ENCODE data around the gene TES. TPM values are rescaled to one million over a fixed set of nuclear protein-coding genes. Genes with fewer than 3 reads are reported as not detected.

TES gene
- total RNA-seq, 1 experiment from 2014 or later, result 28.2 TPM

GRCh38 chr7:116198748-116199410 lies 11.5 kb upstream of the TES start:
- Histone ChIP-seq H3K56ac (ENCODE audit: insufficient read length, low read depth, low read length) (no peak overlapping the region), H3K23ac (ENCODE audit: insufficient read length, low read depth, low read length) (no peak overlapping the region), H3K9ac (ENCODE audit: extremely low read depth, insufficient read length, low read length) (no peak overlapping the region), H3K4me2 (ENCODE audit: insufficient read depth, insufficient read length, low read length) (no peak overlapping the region), H3K27me3 (ENCODE audit: insufficient read depth, low read length) (no peaks in the 10 kb centered on the region), H3K23me2 (ENCODE audit: insufficient read length, low read depth, low read length, poor library complexity, severe bottlenecking) (no peaks in the 10 kb centered on the region), H2BK120ac (ENCODE audit: low read depth, low read length, poor library complexity, severe bottlenecking) (no peak overlapping the region), H2BK12ac (ENCODE audit: insufficient read length, low read depth, low read length) (no peak overlapping the region), H4K8ac (replicated peaks; ENCODE audit: insufficient read length, low read depth, low read length) (no peak overlapping the region), H3K4ac (ENCODE audit: low read depth, low read length) (no peak overlapping the region), H4K5ac (ENCODE audit: insufficient read length, low read depth, low read length) (no peak overlapping the region), H2BK20ac (ENCODE audit: low read depth, low read length, poor library complexity, severe bottlenecking) (no peak overlapping the region), H3K27ac (ENCODE audit: insufficient read length, low read depth, low read length) (no peak overlapping the region), H3K14ac (ENCODE audit: insufficient read depth, low read length) (no peak overlapping the region), H3K4me1 (ENCODE audit: insufficient read depth, low read length) (no peaks in the 10 kb centered on the region), H3K79me2 (ENCODE audit: insufficient read depth, low read length) (no peaks in the 10 kb centered on the region), H4K91ac (ENCODE audit: insufficient read length, low read depth, low read length) (no peak overlapping the region), H3K9me3 (ENCODE audit: control insufficient read depth, low read depth, low read length) (no peaks in the 10 kb centered on the region), H4K20me1 (ENCODE audit: control insufficient read depth, insufficient read depth, insufficient read length) (no peaks in the 10 kb centered on the region), H2BK5ac (ENCODE audit: insufficient read length, low read length) (no peak overlapping the region), H3K79me1 (ENCODE audit: insufficient read depth, low read depth, low read length, poor library complexity, severe bottlenecking) (no peaks in the 10 kb centered on the region), H2AK5ac (ENCODE audit: insufficient read length, low read length) (no peak overlapping the region), H3K18ac (ENCODE audit: insufficient read length, low read depth, low read length) (no peak overlapping the region), H2BK15ac (ENCODE audit: low read depth, low read length) (no peak overlapping the region), H2AFZ (ENCODE audit: low read length) (no peak overlapping the region), H3T11ph (ENCODE audit: low read length) (no peak overlapping the region)
- Mint-ChIP-seq H3K36me3 (ENCODE audit: insufficient read depth in 1 of 3, low read depth in 3 of 3) (no peaks in the 10 kb centered on the region), H3K27me3 (ENCODE audit: low read depth) (no peaks in the 10 kb centered on the region), H3K27ac (no peak overlapping the region), H3K9me3 (no peaks in the 10 kb centered on the region), H3K4me3 (no peak overlapping the region), H3K4me1 (no peaks in the 10 kb centered on the region)
- DNase-seq, result no peak
- WGBS (ENCODE audit: extremely low coverage, insufficient read length, low lambda C conversion rate), result no CpG with 5 or more reads among the region's 5 CpGs
- no peak for TF ChIP-seq CTCF (conservative IDR thresholded peaks at IDR 0.05)
